GM13976 (cell line): ENCODE data around the gene RELN.

Source experiments
- DNase-seq: peaks from one replicate; pipeline ENCODE4 v3.0.0; 2012; ENCODE audit warnings: low spot score
- in situ Hi-C: fragments of 300-500 bp; cut with MboI; formaldehyde crosslinking; loops from one replicate; pipeline ENCODE4 v1.12.0; 2022; ENCODE audit warnings: low sequenced_read_pairs, mixed read lengths, inconsistent platforms; ENCODE audit not compliant: unreplicated experiment
- TF ChIP-seq, protein P1 (sequence below): IDR thresholded peaks from 2 replicates; pipeline ENCODE4 v1.5.1; 2012; ENCODE audit warnings: borderline replicate concordance, mild to moderate bottlenecking; ENCODE audit not compliant: insufficient read depth; ENCODE audit errors: extremely low read depth, missing control alignments, control extremely low read depth

RELN gene

DNA sequence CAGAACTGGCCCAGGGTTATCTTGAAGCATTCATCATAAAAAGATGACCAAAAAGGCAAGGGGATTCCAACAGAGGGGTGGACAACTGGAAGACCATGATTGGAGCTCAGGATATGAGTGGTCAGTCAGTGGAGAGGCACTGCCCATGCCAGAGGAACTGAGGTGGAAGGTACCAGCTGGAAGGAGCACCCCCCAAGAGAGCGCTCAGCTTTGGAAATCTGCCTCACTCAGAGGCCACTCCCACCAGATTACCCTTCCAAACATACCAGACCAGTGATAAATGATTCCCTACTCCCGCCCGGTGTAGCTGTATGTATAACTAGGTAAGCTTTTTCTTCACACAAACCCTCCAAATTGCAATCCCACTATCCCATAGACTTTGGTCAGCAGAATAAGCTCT, 286.5 kb downstream of the RELN start:
- no peak for DNase-seq
- TF ChIP-seq, protein P1, sequence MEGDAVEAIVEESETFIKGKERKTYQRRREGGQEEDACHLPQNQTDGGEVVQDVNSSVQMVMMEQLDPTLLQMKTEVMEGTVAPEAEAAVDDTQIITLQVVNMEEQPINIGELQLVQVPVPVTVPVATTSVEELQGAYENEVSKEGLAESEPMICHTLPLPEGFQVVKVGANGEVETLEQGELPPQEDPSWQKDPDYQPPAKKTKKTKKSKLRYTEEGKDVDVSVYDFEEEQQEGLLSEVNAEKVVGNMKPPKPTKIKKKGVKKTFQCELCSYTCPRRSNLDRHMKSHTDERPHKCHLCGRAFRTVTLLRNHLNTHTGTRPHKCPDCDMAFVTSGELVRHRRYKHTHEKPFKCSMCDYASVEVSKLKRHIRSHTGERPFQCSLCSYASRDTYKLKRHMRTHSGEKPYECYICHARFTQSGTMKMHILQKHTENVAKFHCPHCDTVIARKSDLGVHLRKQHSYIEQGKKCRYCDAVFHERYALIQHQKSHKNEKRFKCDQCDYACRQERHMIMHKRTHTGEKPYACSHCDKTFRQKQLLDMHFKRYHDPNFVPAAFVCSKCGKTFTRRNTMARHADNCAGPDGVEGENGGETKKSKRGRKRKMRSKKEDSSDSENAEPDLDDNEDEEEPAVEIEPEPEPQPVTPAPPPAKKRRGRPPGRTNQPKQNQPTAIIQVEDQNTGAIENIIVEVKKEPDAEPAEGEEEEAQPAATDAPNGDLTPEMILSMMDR = no peak
- in situ Hi-C loops = no loop called here

DNA sequence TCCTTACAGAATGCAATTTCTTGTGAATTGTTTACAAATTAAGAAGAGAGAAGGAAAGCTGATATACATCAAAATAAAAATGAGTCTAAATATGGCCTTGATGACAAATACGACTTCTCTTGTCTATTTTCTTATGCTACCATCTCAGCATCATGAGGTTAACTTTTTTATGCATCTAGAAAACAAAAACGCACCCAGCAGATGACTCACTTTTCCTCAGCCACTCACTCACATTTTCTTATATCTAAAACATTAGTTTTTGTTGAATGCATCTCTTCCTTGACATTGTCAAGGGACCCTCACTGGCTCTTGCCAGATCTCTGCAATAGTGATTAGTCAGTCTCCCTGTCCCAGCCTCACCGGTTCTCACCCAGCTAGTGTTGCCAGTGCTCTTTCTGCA, 287.0 kb downstream of the RELN start:
- DNase-seq = no peak
- TF ChIP-seq, protein P1 = no peak
- in situ Hi-C loops = no loop called here

DNA sequence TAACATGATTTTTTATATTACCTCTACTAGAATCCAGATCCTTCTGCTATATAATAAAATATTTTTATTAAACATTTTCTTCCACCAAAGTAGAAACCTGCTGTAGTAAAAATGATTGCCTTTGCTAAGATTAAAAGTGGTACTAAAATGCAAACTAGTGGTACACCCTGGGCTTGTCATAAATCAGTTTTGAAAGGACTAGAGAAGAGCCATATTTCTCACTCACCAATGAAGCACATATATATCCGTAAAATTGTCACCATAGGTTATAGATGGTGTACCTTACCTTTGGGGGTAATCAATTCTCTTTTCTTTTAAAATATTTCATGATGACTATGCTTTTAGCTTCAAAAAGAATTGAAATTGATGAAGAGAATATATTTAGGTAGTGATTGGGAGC, 290.4 kb downstream of the RELN start:
- TF ChIP-seq, protein P1 = no peak
- DNase-seq = no peak
- in situ Hi-C loops = no loop called here

DNA sequence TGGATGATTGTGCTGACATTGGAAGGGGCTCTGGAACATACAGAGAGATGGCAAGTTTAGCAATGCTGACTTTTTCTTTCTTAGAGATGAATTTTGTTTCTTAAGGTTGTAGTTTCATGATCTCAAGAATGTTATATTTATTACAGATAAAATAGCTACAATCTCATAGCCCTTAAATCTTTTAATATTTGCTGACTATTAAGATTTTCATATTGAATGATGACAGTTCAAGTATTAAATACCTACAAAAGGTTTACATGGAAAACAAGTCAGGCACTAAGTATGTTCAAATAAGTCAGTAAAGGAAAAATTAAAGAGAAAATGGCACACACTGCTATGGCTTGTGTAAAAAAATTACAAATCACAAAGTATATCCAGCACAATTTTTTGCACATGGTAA, 291.4 kb downstream of the RELN start:
- in situ Hi-C loops = no loop called here
- TF ChIP-seq, protein P1 = no peak
- no peak for DNase-seq

DNA sequence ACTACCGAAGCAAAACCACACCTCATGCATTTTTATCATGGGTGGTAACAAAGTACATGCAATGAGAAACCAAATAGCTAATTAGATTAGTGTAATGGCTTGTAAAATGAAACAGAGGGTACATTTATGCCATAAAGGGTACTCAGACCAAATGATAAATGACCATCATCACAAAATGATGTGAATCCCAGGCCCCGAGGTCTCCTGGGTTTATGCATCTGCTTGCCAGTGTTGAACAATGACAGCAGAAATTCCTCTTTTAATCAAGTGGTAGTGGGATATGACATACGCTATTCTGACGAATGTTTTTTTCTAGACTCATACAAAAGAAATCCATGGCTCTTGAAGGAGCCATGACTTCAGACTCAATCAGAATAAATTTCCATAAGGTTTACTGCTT, 293.9 kb downstream of the RELN start:
- in situ Hi-C loops = no loop called here
- TF ChIP-seq, protein P1 = no peak

DNA sequence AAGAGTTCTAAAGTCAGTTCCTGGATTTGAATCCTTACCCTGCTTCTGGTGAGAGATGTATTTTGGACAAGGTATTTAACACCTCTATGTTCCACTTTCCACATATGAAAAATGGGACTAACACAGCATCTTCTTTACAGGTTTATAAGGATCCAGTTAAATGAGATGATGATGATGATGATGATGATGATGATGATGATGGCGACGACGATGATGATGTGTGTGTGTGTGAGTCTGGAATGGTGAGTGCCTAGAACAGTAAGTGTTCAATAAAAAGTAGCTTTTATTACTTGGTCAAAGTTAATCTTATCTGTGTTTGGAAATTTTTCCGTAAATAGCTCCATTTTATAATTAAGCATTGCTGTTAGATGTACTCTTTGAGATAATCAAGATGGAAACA, 295.2 kb downstream of the RELN start:
- in situ Hi-C loops = no loop called here
- DNase-seq = no peak
- TF ChIP-seq, protein P1 = no peak

More for the DNA sequence above, 293.9 kb downstream of the RELN start:
- DNase-seq = no peak

DNA sequence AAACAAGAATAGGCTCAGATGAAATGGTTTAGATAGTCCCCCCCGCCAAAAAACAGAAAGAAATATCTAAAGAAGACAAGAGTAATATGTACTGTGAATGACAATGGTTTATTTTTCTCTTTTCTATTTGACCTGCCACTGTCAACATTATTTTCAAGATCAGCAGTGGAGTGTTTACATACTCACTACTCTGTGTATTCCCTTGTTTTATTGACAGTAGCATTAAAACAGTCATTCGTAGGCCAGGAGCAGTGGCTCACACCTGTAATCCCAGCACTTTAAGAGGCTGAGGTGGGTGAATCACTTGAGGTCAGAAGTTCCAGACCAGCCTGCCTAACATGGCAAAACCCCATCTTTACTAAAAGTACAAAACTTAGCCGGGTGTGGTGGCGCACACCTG, 298.2 kb downstream of the RELN start:
- in situ Hi-C loops = no loop called here
- DNase-seq = no peak
- TF ChIP-seq, protein P1 = no peak
